GM06990 (cell line): Measurements from ENCODE around the gene MYT1.
"Not testable (repeated sequence)": the region's sequence is repeated elsewhere in the genome, so short reads cannot be mapped to it uniquely, and the experiment has no call there.

ENCODE experiments used
- DNase-seq: peaks from one replicate; pipeline ENCODE4 v3.0.0-alpha.2; 2011; ENCODE audit not compliant: insufficient read length; ENCODE audit errors: extremely low read depth
- H3K27me3 ChIP-seq: replicated peaks from 2 replicates; pipeline ENCODE4 v1.6.0; 2011; ENCODE audit warnings: low read length; ENCODE audit not compliant: control insufficient read depth, insufficient read depth
- H3K36me3 ChIP-seq: 2 replicates; pipeline ENCODE4 v1.5.1; 2011; ENCODE audit warnings: low read length; ENCODE audit not compliant: control insufficient read depth, insufficient read depth
- H3K4me3 ChIP-seq: replicated peaks from 2 replicates; pipeline ENCODE4 v1.5.1; 2011; ENCODE audit warnings: low read depth, mild to moderate bottlenecking, control low read depth, low read length
- CTCF ChIP-seq: IDR thresholded peaks from 2 replicates; pipeline ENCODE4 v1.5.1; 2011; ENCODE audit warnings: low read length, control low read depth, mild to moderate bottlenecking, inconsistent platforms; ENCODE audit not compliant: insufficient read depth, poor library complexity, severe bottlenecking

The MYT1 gene

DNA sequence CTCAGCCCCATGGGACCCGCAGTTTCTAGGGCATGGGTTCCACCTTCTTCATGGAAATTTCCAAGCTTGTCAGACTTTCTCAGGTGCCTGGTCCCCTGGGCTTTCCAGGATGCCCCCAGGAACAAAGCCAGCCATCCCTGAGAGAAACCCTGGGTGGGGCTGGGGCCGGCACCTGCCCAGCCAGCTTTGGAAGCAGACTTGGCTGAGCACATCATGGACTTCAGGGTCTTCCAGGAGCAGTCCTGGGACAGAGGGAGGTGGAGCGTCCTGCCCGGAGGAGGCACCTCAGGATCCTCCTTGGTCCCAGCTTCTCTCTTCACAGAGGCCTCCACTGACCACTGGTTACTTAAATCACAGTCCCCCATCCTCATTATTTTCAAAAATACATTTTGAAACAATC lies 13.5 kb downstream of the MYT1 start:
- Histone ChIP-seq H3K36me3 (no peaks in the 10 kb centered on the region), H3K4me3 (no peak overlapping the region), H3K27me3 (no peaks in the 10 kb centered on the region)
- no peak for TF ChIP-seq CTCF
- no peak for DNase-seq

- not testable (repeated sequence) for H3K36me3 ChIP-seq, DNase-seq, H3K4me3 ChIP-seq
These were observed 14.7 kb downstream of the MYT1 start for GRCh38 chr20:64178925-64179324.

GRCh38 chr20:64179805-64180204 lies 15.6 kb downstream of the MYT1 start:
- no peak for TF ChIP-seq CTCF
- H3K27me3 ChIP-seq = no peaks in the 10 kb centered on the region
- DNase-seq = no peak
- no peaks in the 10 kb centered on the region for H3K36me3 ChIP-seq
- no peak overlapping the region for H3K4me3 ChIP-seq

More at GRCh38 chr20:64178925-64179324, 14.7 kb downstream of the MYT1 start:
- H3K27me3 ChIP-seq = not testable (repeated sequence)

DNA sequence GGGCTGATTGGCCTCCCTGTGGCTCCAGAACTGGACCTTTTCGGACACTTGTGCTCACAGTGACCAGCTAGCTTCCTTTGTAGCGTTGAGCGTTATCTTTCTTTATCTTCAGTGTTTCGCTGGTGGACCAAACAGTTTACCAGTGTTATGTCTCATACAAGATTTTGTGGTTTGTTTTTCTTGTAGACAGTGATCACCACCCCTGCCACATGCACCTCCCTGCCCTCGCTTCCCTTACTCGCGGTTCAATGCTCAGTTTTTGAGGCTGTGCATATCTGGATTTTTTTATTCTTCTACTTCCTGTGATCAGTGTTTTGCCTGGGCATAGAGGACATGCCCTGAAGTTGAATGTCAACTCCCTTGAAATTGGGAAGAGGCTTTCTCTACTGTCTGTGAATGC lies 16.4 kb downstream of the MYT1 start:
- H3K4me3 ChIP-seq = no peak overlapping the region
- no peaks in the 10 kb centered on the region for H3K27me3 ChIP-seq
- no peak for TF ChIP-seq CTCF
- no peak for DNase-seq
- H3K36me3 ChIP-seq = no peaks in the 10 kb centered on the region

DNA sequence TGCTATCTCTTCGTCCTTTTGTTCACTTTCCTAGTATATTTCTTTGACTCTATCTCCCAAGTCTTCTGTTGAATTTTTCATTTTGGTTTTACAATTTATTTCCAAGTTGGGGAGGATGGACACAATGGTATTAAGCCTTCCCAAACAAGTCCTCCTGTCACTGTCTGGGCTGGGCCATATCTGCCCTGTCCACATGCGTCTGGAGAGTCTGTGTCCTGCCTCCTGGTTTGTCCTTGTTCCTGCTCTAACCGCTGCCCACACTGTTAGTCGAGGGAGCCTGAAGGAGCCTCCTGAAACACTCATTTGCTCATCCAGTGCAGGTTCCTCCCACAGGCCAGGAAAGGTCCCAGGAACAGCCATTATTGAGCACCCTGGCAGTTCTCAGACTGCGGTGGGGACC lies 17.1 kb downstream of the MYT1 start:
- no peak for DNase-seq
- Histone ChIP-seq H3K4me3 (no peak overlapping the region), H3K27me3 (no peaks in the 10 kb centered on the region), H3K36me3 (no peaks in the 10 kb centered on the region)
- no peak for TF ChIP-seq CTCF

- TF ChIP-seq CTCF = no peak
- Histone ChIP-seq H3K27me3 (no peaks in the 10 kb centered on the region), H3K36me3 (no peaks in the 10 kb centered on the region), H3K4me3 (no peak overlapping the region)
- no peak for DNase-seq
These were observed 18.1 kb downstream of the MYT1 start for GRCh38 chr20:64182146-64182865.
